ENCODE measurements around the gene PLCG2. TPM values are rescaled to one million over a fixed set of nuclear protein-coding genes. Genes with fewer than 3 reads are reported as not detected.
A peak's percentile ranks its signal among the peaks of the same experiment; 100 is the strongest.

PLCG2 gene
- total RNA-seq, 2 donors from 2014 or later, result 11.6 to 30.9 TPM

- TF ChIP-seq CTCF (IDR thresholded peaks at IDR 0.05), result no peak
- H3K4me3 ChIP-seq, result no peak overlapping the region
- H3K27me3 ChIP-seq (replicated peaks; ENCODE audit: insufficient read depth), result no peaks in the 10 kb centered on the region
- no peaks in the 10 kb centered on the region for H3K36me3 ChIP-seq
- H3K9me3 ChIP-seq, result no peaks in the 10 kb centered on the region
- DNase-seq (ENCODE audit: low spot score), result no peak
- H3K27ac ChIP-seq, result no peak overlapping the region
- ATAC-seq (ENCODE audit: insufficient number of reproducible peaks, low FRiP score, low read depth), result no peak
- peaks cover 0 to 17% of the 10 kb centered on the region in 2 donors for H3K4me1 ChIP-seq (ENCODE audit: control insufficient read depth in 1 of 2, low read depth in 2 of 2)
Measured at GRCh38 chr16:81995651-81996050, 216.6 kb downstream of the PLCG2 start.

DNA sequence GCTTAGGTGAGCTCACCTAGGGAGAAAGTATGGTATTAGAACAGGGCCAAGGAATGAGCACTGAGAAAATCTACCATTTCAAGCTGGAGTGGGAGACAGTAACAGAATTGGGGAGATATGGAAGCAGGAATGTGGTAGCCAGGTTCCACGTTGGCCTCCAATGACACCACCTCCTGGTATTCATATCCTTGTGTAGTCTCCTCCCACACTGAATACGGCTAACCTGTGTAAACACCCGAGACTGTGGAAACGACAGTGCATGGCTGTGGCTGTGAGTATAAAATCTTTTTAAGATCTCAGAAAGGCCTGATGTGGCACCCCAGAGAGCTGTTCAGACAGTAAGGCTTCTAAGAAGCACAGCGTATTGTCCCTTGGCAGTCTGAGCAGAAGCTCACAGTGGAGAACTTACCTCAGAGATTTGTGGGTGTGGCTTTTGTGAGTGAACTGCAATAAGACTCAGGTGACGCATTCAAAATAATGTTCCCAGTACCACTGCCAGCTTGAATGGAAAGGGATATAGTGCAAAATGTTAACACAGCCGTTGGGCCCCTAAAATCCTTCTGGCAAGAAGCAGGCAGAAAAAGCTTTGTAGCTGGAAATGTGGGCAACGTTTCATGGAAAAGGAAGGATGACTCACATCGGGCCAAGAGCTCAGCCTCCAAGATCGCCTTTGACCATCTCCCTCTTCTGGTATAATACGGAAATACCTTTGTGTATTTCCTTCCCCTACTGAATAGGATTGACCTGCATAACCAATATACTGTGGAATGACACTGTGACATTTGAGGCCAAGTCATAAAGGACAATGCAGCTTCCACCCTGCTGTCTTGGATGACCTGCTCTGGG, 217.8 kb downstream of the PLCG2 start:
- Histone ChIP-seq H3K4me1 (ENCODE audit: control insufficient read depth in 1 of 2, low read depth in 2 of 2) (peaks cover 0 to 17% of the 10 kb centered on the region in 2 donors), H3K36me3 (no peaks in the 10 kb centered on the region), H3K27me3 (replicated peaks; ENCODE audit: insufficient read depth) (no peaks in the 10 kb centered on the region), H3K27ac (peak overlapping the region in 1 of 2 donors; percentile 24), H3K4me3 (no peak overlapping the region), H3K9me3 (no peaks in the 10 kb centered on the region)
- DNase-seq (ENCODE audit: low spot score) (no peak), ATAC-seq (ENCODE audit: insufficient number of reproducible peaks, low FRiP score, low read depth) (peak; percentile 51)
- no peak for TF ChIP-seq CTCF (IDR thresholded peaks at IDR 0.05)

GRCh38 chr16:81997738-81998137, 218.6 kb downstream of the PLCG2 start:
- Histone ChIP-seq H3K4me1 (ENCODE audit: control insufficient read depth in 1 of 2, low read depth in 2 of 2) (peaks cover 0 to 17% of the 10 kb centered on the region in 2 donors), H3K4me3 (no peak overlapping the region), H3K27ac (peak overlapping the region in 1 of 2 donors; percentile 24), H3K9me3 (no peaks in the 10 kb centered on the region), H3K36me3 (no peaks in the 10 kb centered on the region), H3K27me3 (replicated peaks; ENCODE audit: insufficient read depth) (no peaks in the 10 kb centered on the region)
- DNase-seq (ENCODE audit: low spot score) (no peak), ATAC-seq (ENCODE audit: insufficient number of reproducible peaks, low FRiP score, low read depth) (no peak)
- TF ChIP-seq CTCF (IDR thresholded peaks at IDR 0.05), result no peak

DNA sequence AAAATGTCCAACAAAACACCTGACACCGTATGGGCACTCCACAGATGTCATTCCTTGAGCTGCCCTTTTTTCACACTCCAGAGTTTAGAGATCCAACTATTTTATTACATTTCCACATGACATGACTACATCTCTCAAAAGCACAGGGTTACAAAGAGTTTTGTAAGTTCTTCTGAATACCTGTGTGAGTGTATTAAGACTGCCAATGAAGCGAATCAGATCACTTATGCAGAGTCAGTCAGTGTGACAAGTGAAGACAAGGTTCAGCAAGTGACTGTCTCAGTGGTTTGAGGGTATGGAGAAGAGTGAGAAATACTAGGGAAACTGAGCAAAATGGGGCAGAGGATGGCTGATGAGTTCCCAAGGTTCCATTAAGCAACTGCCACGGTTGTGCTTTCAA, 223.7 kb downstream of the PLCG2 start:
- ATAC-seq (ENCODE audit: insufficient number of reproducible peaks, low FRiP score, low read depth) (no peak), DNase-seq (ENCODE audit: low spot score) (no peak)
- Histone ChIP-seq H3K4me3 (no peak overlapping the region), H3K36me3 (no peaks in the 10 kb centered on the region), H3K4me1 (ENCODE audit: control insufficient read depth in 1 of 2, low read depth in 2 of 2) (peaks cover 0 to 3% of the 10 kb centered on the region in 2 donors), H3K27me3 (replicated peaks; ENCODE audit: insufficient read depth) (no peaks in the 10 kb centered on the region), H3K9me3 (no peaks in the 10 kb centered on the region), H3K27ac (no peak overlapping the region)
- no peak for TF ChIP-seq CTCF (IDR thresholded peaks at IDR 0.05)

DNA sequence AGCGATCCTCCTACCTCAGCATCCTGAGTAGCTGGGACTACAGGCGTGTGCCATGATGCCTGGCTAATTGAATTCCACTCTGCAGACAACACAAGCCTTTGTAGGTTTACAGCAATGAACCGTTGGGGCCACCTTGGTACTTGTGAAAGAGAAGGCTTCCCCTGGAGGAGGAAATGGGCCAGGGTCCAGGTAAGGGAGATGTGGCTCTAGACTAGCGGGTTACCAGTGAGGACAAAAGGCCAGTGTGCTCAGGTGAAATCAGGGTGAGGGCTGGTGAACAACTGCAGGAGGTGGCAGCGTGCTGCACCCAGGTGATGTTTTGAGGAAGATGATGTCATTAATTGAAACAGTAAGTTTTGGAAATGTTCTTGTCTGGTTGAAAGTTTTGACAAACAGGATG, 225.5 kb downstream of the PLCG2 start:
- Histone ChIP-seq H3K36me3 (no peaks in the 10 kb centered on the region), H3K9me3 (peaks cover 2% of the 10 kb centered on the region), H3K27ac (no peak overlapping the region), H3K27me3 (replicated peaks; ENCODE audit: insufficient read depth) (no peaks in the 10 kb centered on the region), H3K4me1 (ENCODE audit: control insufficient read depth in 1 of 2, low read depth in 2 of 2) (no peaks in the 10 kb centered on the region), H3K4me3 (no peak overlapping the region)
- DNase-seq (ENCODE audit: low spot score) (no peak), ATAC-seq (ENCODE audit: insufficient number of reproducible peaks, low FRiP score, low read depth) (no peak)
- TF ChIP-seq CTCF (IDR thresholded peaks at IDR 0.05), result no peak
